Parathyroid adenoma (tissue), 2 donors: ENCODE measurements around the gene PDGFC.
A peak's percentile ranks its signal among the peaks of the same experiment; 100 is the strongest.

Source experiments
- H2AFZ ChIP-seq: fragments of 300-600 bp; sonication (generic); one replicate; pipeline ENCODE4 v1.7.0; 2017; ENCODE audit warnings: antibody characterized with exemption, mild to moderate bottlenecking
- H3K27ac ChIP-seq: fragments of 300-600 bp; sonication (generic); one replicate; pipeline ENCODE4 v1.7.0; 2017
- H3K27me3 ChIP-seq: fragments of 300-600 bp; sonication (generic); one replicate; pipeline ENCODE4 v1.7.0; 2017; ENCODE audit warnings: low read length; ENCODE audit not compliant: control insufficient read depth, insufficient read depth
- H3K36me3 ChIP-seq: fragments of 300-600 bp; sonication (generic); one replicate; pipeline ENCODE4 v1.7.0; 2017; ENCODE audit warnings: low read length; ENCODE audit not compliant: control insufficient read depth, insufficient read depth
- H3K4me1 ChIP-seq: fragments of 300-600 bp; sonication (generic); one replicate; pipeline ENCODE4 v1.7.0; 2017; ENCODE audit warnings: control low read depth
- H3K4me2 ChIP-seq: fragments of 300-600 bp; sonication (generic); one replicate; pipeline ENCODE4 v1.7.0; 2017; ENCODE audit warnings: low read length
- H3K4me3 ChIP-seq: fragments of 300-600 bp; sonication (generic); one replicate; pipeline ENCODE4 v1.7.0; 2017; ENCODE audit warnings: low read depth, low read length
- H3K79me2 ChIP-seq: fragments of 300-600 bp; sonication (generic); one replicate; pipeline ENCODE4 v1.7.0; 2017; ENCODE audit warnings: control low read depth
- H3K9ac ChIP-seq: fragments of 300-600 bp; sonication (generic); one replicate; pipeline ENCODE4 v1.7.0; 2017; ENCODE audit warnings: mild to moderate bottlenecking
- H3K9me3 ChIP-seq: fragments of 300-600 bp; sonication (generic); one replicate; pipeline ENCODE4 v1.7.0; 2017; ENCODE audit warnings: low read length; ENCODE audit not compliant: control insufficient read depth
- TF ChIP-seq, protein P1 (sequence below): fragments of 300-600 bp; sonication (generic); IDR thresholded peaks from one replicate; pipeline ENCODE4 v1.7.0; 2017; ENCODE audit warnings: antibody characterized with exemption, mild to moderate bottlenecking
- donor health status: primary hyperparathyroidism.

PDGFC gene

DNA sequence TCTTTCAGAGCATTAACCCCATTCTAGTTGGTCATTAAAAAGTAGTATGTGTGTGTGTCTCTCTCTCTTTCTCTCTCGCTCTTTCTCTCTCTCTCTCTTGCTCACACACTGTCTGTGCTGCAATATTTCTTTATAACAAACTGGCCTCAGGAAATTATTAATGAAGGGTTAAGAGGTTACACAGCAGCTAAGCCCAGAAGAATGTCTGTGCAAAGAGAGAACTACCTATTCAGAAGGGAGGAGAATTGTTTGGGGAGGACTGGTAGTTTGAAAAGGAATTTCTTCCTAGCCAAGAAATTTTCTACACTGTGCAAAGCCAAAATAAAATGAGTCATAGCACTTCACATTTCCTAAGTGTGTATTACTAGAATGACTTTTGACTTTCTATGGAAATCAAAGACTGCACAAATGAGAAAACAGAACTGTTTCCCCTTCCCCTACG lies 22.2 kb downstream of the PDGFC start:
- no peaks in the 10 kb centered on the region for H3K27me3 ChIP-seq
- peaks cover 9% of the 10 kb centered on the region for H3K4me1 ChIP-seq

GRCh38 chr4:156948738-156949137 lies 22.9 kb downstream of the PDGFC start:
- peaks cover 9% of the 10 kb centered on the region for H3K4me1 ChIP-seq
- no peak overlapping the region for H3K9ac ChIP-seq

More for the DNA sequence above, 22.2 kb downstream of the PDGFC start:
- H3K9me3 ChIP-seq = no peaks in the 10 kb centered on the region
- no peak overlapping the region for H2AFZ ChIP-seq
- H3K4me3 ChIP-seq = peak overlapping the region; percentile 11
- no peak overlapping the region for H3K4me2 ChIP-seq
- H3K9ac ChIP-seq = no peak overlapping the region
- TF ChIP-seq, protein P1, sequence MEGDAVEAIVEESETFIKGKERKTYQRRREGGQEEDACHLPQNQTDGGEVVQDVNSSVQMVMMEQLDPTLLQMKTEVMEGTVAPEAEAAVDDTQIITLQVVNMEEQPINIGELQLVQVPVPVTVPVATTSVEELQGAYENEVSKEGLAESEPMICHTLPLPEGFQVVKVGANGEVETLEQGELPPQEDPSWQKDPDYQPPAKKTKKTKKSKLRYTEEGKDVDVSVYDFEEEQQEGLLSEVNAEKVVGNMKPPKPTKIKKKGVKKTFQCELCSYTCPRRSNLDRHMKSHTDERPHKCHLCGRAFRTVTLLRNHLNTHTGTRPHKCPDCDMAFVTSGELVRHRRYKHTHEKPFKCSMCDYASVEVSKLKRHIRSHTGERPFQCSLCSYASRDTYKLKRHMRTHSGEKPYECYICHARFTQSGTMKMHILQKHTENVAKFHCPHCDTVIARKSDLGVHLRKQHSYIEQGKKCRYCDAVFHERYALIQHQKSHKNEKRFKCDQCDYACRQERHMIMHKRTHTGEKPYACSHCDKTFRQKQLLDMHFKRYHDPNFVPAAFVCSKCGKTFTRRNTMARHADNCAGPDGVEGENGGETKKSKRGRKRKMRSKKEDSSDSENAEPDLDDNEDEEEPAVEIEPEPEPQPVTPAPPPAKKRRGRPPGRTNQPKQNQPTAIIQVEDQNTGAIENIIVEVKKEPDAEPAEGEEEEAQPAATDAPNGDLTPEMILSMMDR = no peak
- peaks cover 6% of the 10 kb centered on the region for H3K79me2 ChIP-seq
- no peak overlapping the region for H3K27ac ChIP-seq
- H3K36me3 ChIP-seq = no peaks in the 10 kb centered on the region

DNA sequence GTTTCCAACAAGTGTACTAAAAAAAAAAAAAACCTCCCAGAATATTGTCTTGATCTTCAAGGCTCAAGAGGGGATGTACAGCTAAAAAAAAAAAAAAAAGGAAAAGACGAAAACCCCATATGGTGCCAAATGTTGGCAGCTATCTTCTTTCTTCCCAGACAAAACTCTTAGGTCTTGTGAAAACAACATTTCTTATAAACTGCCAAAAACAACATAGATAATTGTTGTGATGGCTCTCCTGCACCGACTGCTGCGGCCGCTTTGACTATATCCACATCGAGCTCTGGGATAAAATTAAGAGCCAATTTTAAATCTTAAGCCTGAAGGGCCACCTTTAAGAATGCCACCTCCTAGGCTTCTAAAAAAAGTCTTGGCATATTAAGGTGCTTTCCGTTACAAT lies 23.5 kb downstream of the PDGFC start:
- Histone ChIP-seq H3K27ac (no peak overlapping the region), H3K9me3 (no peaks in the 10 kb centered on the region), H2AFZ (no peak overlapping the region), H3K4me2 (no peak overlapping the region), H3K4me3 (no peak overlapping the region), H3K79me2 (peaks cover 6% of the 10 kb centered on the region), H3K4me1 (peaks cover 10% of the 10 kb centered on the region), H3K36me3 (no peaks in the 10 kb centered on the region), H3K27me3 (no peaks in the 10 kb centered on the region), H3K9ac (no peak overlapping the region)
- TF ChIP-seq, protein P1 = no peak

More at GRCh38 chr4:156948738-156949137, 22.9 kb downstream of the PDGFC start:
- H3K36me3 ChIP-seq = no peaks in the 10 kb centered on the region
- no peak overlapping the region for H3K4me2 ChIP-seq
- no peaks in the 10 kb centered on the region for H3K27me3 ChIP-seq
- H3K79me2 ChIP-seq = peaks cover 6% of the 10 kb centered on the region
- no peak overlapping the region for H2AFZ ChIP-seq
- no peak overlapping the region for H3K27ac ChIP-seq
- H3K4me3 ChIP-seq = no peak overlapping the region
- H3K9me3 ChIP-seq = no peaks in the 10 kb centered on the region
- TF ChIP-seq, protein P1 = no peak

- no peaks in the 10 kb centered on the region for H3K36me3 ChIP-seq
- TF ChIP-seq, protein P1 = no peak
- no peak overlapping the region for H3K4me2 ChIP-seq
- H2AFZ ChIP-seq = no peak overlapping the region
- no peaks in the 10 kb centered on the region for H3K9me3 ChIP-seq
- no peak overlapping the region for H3K4me3 ChIP-seq
- H3K27me3 ChIP-seq = no peaks in the 10 kb centered on the region
- no peak overlapping the region for H3K9ac ChIP-seq
- H3K27ac ChIP-seq = no peak overlapping the region
- peaks cover 6% of the 10 kb centered on the region for H3K79me2 ChIP-seq
- H3K4me1 ChIP-seq = peaks cover 12% of the 10 kb centered on the region
Measured at GRCh38 chr4:156946516-156947424, 24.8 kb downstream of the PDGFC start.
